Measurements from ENCODE around the gene GAA. TPM values are rescaled to one million over a fixed set of nuclear protein-coding genes. Genes with fewer than 3 reads are reported as not detected.

Gene GAA
- total and polyA plus RNA-seq, 4 donors = 21.3 to 58.7 (median 37.0) TPM

DNA sequence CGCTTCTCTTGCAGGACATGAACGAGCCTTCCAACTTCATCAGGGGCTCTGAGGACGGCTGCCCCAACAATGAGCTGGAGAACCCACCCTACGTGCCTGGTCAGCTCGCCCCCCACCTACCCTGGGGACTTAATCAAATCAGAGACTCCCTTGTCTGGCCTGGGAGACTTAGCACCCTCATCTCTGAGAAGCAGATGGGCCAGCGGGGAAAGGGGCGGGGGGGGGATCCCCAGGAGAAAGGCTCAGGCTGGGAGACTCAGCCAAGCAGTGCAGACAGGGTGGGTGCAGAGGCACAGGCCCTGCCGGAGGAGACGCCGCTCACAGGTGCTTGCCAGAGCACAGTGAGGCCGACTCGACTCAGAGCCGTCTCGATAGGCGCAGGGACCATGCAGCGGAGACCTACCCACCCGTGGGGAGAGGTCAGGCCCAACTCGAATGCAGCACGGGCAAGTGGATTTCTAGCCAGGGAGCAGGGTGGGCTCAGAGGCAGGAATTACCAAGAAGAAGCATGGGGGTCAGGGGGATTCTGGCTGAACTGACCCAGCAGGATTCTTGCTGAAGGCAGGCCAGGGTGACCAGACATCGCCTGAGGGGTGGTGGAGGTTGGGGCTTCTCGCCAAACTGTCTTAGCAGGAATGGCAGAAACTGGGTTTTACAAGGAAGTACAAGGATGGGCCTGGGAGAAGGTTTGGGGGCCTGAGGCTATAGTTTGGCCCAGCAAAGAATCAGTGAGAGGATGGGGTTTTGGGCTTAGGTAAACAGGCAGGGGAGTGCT is 9.7 kb downstream of the GAA start:
- TF ChIP-seq GABPA (IDR thresholded peaks at IDR 0.05 in 1 of 2, conservative IDR thresholded peaks at IDR 0.05 in 1 of 2) (no peak), FOXA2 (IDR thresholded peaks at IDR 0.05) (no peak), JUND (IDR thresholded peaks at IDR 0.05) (no peak)
- no peak overlapping the region for H3K27ac ChIP-seq (ENCODE audit: low read depth in 1 of 2, low read length in 2 of 2)
- H3K4me3 ChIP-seq (ENCODE audit: low read depth in 1 of 3, low read length in 3 of 3) = no peak overlapping the region
- peaks cover 0 to 3% (median 1%) of the 10 kb centered on the region in 4 donors for H3K36me3 ChIP-seq (ENCODE audit: control insufficient read depth in 4 of 4, insufficient read depth in 3 of 4, low read depth in 1 of 4, low read length in 3 of 4)
- DNase-seq (ENCODE audit: low spot score) = peak; percentile 27
- H3K9ac ChIP-seq (ENCODE audit: low read depth in 1 of 2, low read length in 2 of 2) = no peak overlapping the region
- 91% methylated on average over 21 of the region's 21 CpGs for WGBS
- no peaks in the 10 kb centered on the region for H3K4me1 ChIP-seq (ENCODE audit: control insufficient read depth in 4 of 4, insufficient read depth in 4 of 4, low read length in 3 of 4)
- H3K27me3 ChIP-seq (ENCODE audit: control insufficient read depth in 4 of 4, insufficient read depth in 4 of 4, low read length in 3 of 4) = no peaks in the 10 kb centered on the region
- no peaks in the 10 kb centered on the region for H3K9me3 ChIP-seq (ENCODE audit: control insufficient read depth in 4 of 4, low read length in 3 of 4)

DNA sequence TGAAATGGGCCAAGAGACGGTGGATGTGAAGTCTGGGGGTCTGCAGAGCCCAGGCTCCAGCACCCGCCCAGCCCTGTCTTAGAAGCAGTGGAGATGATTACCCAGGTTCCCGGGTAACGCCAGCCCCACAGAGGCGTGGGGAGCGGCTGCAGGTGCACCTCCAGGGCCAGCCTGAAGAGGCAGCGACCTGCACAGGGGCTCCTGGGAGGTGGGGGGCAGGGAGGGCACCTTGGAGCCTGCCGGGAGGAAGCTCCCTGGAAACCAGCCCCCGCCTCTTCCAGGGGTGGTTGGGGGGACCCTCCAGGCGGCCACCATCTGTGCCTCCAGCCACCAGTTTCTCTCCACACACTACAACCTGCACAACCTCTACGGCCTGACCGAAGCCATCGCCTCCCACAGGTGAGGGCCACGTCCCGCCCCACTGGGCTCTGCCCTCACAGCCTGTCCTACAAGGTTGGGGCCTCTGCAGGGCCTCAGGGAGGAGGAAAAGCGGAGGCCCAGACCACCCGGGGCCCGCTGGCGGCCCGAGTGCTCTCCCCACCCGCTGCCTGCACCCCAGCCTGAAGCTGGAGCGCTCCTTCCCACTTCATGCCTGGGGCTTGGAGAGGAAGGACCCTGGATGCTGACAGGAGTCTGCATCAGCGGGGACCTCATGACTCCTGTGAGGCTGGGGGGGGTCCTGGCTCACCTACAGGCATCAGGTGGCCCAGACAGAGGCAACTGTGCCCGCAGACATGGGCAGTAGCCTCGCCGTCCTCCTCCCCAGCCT is 10.5 kb downstream of the GAA start:
- H3K9me3 ChIP-seq (ENCODE audit: control insufficient read depth in 4 of 4, low read length in 3 of 4) = no peaks in the 10 kb centered on the region
- no peaks in the 10 kb centered on the region for H3K27me3 ChIP-seq (ENCODE audit: control insufficient read depth in 4 of 4, insufficient read depth in 4 of 4, low read length in 3 of 4)
- DNase-seq (ENCODE audit: low spot score) = no peak
- TF ChIP-seq NR2F2 (IDR thresholded peaks at IDR 0.05) = no peak
- no peak for TF ChIP-seq EGR1 (IDR thresholded peaks at IDR 0.05; ENCODE audit: low read depth in 2 of 2)
- no peak for TF ChIP-seq FOXA1 (IDR thresholded peaks at IDR 0.05)
- TF ChIP-seq JUND (IDR thresholded peaks at IDR 0.05) = no peak
- TF ChIP-seq GABPA (IDR thresholded peaks at IDR 0.05 in 1 of 2, conservative IDR thresholded peaks at IDR 0.05 in 1 of 2) = no peak
- TF ChIP-seq FOXA2 (IDR thresholded peaks at IDR 0.05) = no peak
- no peak overlapping the region for H3K27ac ChIP-seq (ENCODE audit: low read depth in 1 of 2, low read length in 2 of 2)
- 92% methylated on average over 26 of the region's 26 CpGs for WGBS
- H3K4me3 ChIP-seq (ENCODE audit: low read depth in 1 of 3, low read length in 3 of 3) = no peak overlapping the region
- H3K4me1 ChIP-seq (ENCODE audit: control insufficient read depth in 4 of 4, insufficient read depth in 4 of 4, low read length in 3 of 4) = no peaks in the 10 kb centered on the region
- H3K9ac ChIP-seq (ENCODE audit: low read depth in 1 of 2, low read length in 2 of 2) = no peak overlapping the region
- H3K36me3 ChIP-seq (ENCODE audit: control insufficient read depth in 4 of 4, insufficient read depth in 3 of 4, low read depth in 1 of 4, low read length in 3 of 4) = peaks cover 0 to 3% (median 2%) of the 10 kb centered on the region in 4 donors

DNA sequence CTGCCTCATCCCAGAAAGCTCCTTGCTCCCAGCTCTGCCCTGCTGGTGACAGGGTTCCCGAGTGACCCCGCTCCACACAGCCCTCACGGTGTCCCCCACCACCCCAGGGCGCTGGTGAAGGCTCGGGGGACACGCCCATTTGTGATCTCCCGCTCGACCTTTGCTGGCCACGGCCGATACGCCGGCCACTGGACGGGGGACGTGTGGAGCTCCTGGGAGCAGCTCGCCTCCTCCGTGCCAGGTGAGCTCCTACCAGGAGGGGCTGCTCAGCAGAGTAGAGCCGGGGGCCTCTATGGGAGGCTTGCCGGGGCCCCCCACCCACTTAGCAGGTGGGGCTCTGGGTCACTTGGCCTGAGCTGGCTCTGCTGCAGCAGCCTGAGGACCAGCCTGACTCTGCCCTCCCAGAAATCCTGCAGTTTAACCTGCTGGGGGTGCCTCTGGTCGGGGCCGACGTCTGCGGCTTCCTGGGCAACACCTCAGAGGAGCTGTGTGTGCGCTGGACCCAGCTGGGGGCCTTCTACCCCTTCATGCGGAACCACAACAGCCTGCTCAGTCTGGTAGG is 11.2 kb downstream of the GAA start:
- no peaks in the 10 kb centered on the region for H3K4me1 ChIP-seq (ENCODE audit: control insufficient read depth in 4 of 4, insufficient read depth in 4 of 4, low read length in 3 of 4)
- H3K36me3 ChIP-seq (ENCODE audit: control insufficient read depth in 4 of 4, insufficient read depth in 3 of 4, low read depth in 1 of 4, low read length in 3 of 4) = peaks cover 0 to 3% (median 2%) of the 10 kb centered on the region in 4 donors
- H3K27me3 ChIP-seq (ENCODE audit: control insufficient read depth in 4 of 4, insufficient read depth in 4 of 4, low read length in 3 of 4) = no peaks in the 10 kb centered on the region
- 94% methylated on average over 24 of the region's 24 CpGs for WGBS
- H3K4me3 ChIP-seq (ENCODE audit: low read depth in 1 of 3, low read length in 3 of 3) = no peak overlapping the region
- no peak overlapping the region for H3K9ac ChIP-seq (ENCODE audit: low read depth in 1 of 2, low read length in 2 of 2)
- no peak for DNase-seq (ENCODE audit: low spot score)
- H3K27ac ChIP-seq (ENCODE audit: low read depth in 1 of 2, low read length in 2 of 2) = no peak overlapping the region
- no peaks in the 10 kb centered on the region for H3K9me3 ChIP-seq (ENCODE audit: control insufficient read depth in 4 of 4, low read length in 3 of 4)
- TF ChIP-seq FOXA1 (IDR thresholded peaks at IDR 0.05) = no peak
- TF ChIP-seq, protein P1, sequence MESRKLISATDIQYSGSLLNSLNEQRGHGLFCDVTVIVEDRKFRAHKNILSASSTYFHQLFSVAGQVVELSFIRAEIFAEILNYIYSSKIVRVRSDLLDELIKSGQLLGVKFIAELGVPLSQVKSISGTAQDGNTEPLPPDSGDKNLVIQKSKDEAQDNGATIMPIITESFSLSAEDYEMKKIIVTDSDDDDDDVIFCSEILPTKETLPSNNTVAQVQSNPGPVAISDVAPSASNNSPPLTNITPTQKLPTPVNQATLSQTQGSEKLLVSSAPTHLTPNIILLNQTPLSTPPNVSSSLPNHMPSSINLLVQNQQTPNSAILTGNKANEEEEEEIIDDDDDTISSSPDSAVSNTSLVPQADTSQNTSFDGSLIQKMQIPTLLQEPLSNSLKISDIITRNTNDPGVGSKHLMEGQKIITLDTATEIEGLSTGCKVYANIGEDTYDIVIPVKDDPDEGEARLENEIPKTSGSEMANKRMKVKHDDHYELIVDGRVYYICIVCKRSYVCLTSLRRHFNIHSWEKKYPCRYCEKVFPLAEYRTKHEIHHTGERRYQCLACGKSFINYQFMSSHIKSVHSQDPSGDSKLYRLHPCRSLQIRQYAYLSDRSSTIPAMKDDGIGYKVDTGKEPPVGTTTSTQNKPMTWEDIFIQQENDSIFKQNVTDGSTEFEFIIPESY (IDR thresholded peaks at IDR 0.05) = no peak
- TF ChIP-seq HNF4G (IDR thresholded peaks at IDR 0.05) = no peak
- no peak for TF ChIP-seq EGR1 (IDR thresholded peaks at IDR 0.05; ENCODE audit: low read depth in 2 of 2)
- no peak for TF ChIP-seq JUND (IDR thresholded peaks at IDR 0.05)
- TF ChIP-seq, protein P2, sequence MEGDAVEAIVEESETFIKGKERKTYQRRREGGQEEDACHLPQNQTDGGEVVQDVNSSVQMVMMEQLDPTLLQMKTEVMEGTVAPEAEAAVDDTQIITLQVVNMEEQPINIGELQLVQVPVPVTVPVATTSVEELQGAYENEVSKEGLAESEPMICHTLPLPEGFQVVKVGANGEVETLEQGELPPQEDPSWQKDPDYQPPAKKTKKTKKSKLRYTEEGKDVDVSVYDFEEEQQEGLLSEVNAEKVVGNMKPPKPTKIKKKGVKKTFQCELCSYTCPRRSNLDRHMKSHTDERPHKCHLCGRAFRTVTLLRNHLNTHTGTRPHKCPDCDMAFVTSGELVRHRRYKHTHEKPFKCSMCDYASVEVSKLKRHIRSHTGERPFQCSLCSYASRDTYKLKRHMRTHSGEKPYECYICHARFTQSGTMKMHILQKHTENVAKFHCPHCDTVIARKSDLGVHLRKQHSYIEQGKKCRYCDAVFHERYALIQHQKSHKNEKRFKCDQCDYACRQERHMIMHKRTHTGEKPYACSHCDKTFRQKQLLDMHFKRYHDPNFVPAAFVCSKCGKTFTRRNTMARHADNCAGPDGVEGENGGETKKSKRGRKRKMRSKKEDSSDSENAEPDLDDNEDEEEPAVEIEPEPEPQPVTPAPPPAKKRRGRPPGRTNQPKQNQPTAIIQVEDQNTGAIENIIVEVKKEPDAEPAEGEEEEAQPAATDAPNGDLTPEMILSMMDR (IDR thresholded peaks at IDR 0.05; ENCODE audit: low read depth, low read length, missing input control) = no peak
- TF ChIP-seq, protein P3, sequence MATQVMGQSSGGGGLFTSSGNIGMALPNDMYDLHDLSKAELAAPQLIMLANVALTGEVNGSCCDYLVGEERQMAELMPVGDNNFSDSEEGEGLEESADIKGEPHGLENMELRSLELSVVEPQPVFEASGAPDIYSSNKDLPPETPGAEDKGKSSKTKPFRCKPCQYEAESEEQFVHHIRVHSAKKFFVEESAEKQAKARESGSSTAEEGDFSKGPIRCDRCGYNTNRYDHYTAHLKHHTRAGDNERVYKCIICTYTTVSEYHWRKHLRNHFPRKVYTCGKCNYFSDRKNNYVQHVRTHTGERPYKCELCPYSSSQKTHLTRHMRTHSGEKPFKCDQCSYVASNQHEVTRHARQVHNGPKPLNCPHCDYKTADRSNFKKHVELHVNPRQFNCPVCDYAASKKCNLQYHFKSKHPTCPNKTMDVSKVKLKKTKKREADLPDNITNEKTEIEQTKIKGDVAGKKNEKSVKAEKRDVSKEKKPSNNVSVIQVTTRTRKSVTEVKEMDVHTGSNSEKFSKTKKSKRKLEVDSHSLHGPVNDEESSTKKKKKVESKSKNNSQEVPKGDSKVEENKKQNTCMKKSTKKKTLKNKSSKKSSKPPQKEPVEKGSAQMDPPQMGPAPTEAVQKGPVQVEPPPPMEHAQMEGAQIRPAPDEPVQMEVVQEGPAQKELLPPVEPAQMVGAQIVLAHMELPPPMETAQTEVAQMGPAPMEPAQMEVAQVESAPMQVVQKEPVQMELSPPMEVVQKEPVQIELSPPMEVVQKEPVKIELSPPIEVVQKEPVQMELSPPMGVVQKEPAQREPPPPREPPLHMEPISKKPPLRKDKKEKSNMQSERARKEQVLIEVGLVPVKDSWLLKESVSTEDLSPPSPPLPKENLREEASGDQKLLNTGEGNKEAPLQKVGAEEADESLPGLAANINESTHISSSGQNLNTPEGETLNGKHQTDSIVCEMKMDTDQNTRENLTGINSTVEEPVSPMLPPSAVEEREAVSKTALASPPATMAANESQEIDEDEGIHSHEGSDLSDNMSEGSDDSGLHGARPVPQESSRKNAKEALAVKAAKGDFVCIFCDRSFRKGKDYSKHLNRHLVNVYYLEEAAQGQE (IDR thresholded peaks at IDR 0.05) = no peak
- no peak for TF ChIP-seq RAD21 (IDR thresholded peaks at IDR 0.05)
- TF ChIP-seq YY1 (IDR thresholded peaks at IDR 0.05) = no peak
- TF ChIP-seq, protein P4, sequence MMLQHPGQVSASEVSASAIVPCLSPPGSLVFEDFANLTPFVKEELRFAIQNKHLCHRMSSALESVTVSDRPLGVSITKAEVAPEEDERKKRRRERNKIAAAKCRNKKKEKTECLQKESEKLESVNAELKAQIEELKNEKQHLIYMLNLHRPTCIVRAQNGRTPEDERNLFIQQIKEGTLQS (IDR thresholded peaks at IDR 0.05) = no peak
- TF ChIP-seq TAF1 (conservative IDR thresholded peaks at IDR 0.05) = no peak
- no peak for TF ChIP-seq GABPA (IDR thresholded peaks at IDR 0.05 in 1 of 2, conservative IDR thresholded peaks at IDR 0.05 in 1 of 2)
- TF ChIP-seq FOXA2 (IDR thresholded peaks at IDR 0.05) = no peak
- no peak for TF ChIP-seq RXRA (IDR thresholded peaks at IDR 0.05)
- no peak for TF ChIP-seq NR2F2 (IDR thresholded peaks at IDR 0.05)
- no peak for TF ChIP-seq SP1 (IDR thresholded peaks at IDR 0.05)
- TF ChIP-seq, protein P5, sequence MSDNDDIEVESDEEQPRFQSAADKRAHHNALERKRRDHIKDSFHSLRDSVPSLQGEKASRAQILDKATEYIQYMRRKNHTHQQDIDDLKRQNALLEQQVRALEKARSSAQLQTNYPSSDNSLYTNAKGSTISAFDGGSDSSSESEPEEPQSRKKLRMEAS (IDR thresholded peaks at IDR 0.05) = no peak
